Dermis microvascular lymphatic vessel endothelial cell (primary cell): ENCODE data around the gene OPN3. TPM values are rescaled to one million over a fixed set of nuclear protein-coding genes. Genes with fewer than 3 reads are reported as not detected.

Experiments
- total RNA-seq: library from RNA; depleted of rRNA; stranded (reverse); fragments of >200 nt; gene quantifications from 2 replicates; pipeline ENCODE4 v1.2.1, GENCODE V29; 2014

The OPN3 gene
- total RNA-seq, 1 donor from 2014 or later = 12.7 TPM

Other genes starting within 250 kb of the OPN3 start
- gene FH, start 120.6 kb downstream of the OPN3 start, total RNA-seq = 68.7 and 98.1 TPM in 2 replicates
- not detected in 2 replicates for gene KMO, start 108.0 kb downstream of the OPN3 start, total RNA-seq
- gene CHML, start within 50 bp of the OPN3 start, total RNA-seq = 11.3 and 13.6 TPM in 2 replicates
- gene WDR64, start 11.9 kb upstream of the OPN3 start, total RNA-seq = not detected in 2 replicates
- 3.0 and 8.0 TPM in 2 replicates for gene EXO1, start 207.8 kb upstream of the OPN3 start, total RNA-seq